ENCODE results near the gene NCBP2.

Gene NCBP2

DNA sequence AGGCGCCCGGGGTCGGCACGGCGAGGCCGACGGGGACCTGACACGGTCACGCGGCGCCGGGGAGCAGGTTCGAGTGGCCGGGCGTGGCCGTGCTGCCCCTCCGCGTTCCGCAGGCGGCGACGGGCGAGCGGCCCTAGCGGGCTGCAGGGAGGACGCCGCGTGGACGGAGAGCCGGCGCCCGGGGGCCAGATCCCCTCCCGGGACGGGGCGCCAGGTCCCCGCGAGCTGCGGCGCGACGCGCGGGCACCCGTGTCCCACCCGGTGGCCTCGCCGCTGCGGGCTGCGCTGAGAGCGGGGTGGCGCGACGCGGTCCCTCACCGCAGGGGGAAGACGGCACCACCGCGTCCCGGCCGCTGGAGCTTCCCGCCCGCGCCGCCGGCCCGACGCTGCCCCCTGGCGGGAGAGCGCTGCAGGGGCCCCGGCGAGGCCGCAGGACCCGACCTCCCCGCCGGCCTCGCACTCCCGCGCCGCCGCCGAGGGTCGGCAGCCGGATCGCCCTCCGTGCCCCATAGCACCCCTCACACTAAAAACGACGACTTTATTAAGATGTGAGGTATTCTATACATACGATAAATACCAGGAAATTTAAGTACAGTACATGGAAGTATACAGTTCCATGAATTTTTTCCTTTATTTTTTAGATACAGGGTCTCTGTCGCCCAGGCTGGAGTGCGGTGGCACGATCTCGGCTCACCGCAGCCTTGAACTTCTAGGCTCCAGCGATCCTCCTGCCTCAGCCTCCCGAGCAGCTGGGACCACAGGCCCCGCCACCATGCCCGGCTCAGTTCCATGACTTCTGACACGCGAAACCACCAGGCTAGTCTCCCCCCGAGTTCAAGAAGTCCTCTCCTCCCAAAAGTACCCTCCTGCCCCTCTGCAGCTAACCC lies 27.6 kb upstream of the NCBP2 start:
- in situ Hi-C loops (cut with HindIII; ENCODE audit: low pct_ligation_motif_present, low pct_unique_long_range_greater_than_20kb, low sequenced_read_pairs) = no loop called here
- DNase-seq = peak; percentile 62

DNA sequence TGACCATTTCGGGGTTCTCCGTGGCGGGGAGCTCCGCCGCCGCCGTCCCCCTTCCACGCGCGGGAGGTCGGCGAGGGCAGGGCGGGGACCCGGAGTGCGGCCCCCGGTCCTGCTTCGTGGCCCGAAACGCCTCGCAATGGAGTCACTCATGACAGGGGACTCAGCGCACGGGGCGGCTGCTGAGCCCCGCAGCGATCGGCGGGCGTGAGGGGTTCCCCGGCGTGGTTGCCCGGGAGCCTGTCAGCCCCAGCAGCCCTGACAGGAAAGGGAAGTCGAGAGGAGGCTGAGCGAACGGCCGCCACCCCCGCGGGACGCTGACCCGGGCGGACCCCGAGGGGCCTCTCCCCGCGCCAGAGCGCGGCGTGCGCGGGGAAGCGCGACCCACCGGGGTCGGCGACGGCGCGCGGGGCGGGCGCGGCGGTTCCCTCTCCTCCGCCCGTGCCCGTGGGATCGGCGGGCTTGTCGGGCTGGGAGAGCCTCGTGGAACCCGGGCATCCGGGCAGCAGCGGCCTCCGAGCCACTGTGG lies 26.9 kb upstream of the NCBP2 start:
- in situ Hi-C loops (cut with HindIII; ENCODE audit: low pct_ligation_motif_present, low pct_unique_long_range_greater_than_20kb, low sequenced_read_pairs) = no loop called here
- peak; percentile 32 for DNase-seq

DNA sequence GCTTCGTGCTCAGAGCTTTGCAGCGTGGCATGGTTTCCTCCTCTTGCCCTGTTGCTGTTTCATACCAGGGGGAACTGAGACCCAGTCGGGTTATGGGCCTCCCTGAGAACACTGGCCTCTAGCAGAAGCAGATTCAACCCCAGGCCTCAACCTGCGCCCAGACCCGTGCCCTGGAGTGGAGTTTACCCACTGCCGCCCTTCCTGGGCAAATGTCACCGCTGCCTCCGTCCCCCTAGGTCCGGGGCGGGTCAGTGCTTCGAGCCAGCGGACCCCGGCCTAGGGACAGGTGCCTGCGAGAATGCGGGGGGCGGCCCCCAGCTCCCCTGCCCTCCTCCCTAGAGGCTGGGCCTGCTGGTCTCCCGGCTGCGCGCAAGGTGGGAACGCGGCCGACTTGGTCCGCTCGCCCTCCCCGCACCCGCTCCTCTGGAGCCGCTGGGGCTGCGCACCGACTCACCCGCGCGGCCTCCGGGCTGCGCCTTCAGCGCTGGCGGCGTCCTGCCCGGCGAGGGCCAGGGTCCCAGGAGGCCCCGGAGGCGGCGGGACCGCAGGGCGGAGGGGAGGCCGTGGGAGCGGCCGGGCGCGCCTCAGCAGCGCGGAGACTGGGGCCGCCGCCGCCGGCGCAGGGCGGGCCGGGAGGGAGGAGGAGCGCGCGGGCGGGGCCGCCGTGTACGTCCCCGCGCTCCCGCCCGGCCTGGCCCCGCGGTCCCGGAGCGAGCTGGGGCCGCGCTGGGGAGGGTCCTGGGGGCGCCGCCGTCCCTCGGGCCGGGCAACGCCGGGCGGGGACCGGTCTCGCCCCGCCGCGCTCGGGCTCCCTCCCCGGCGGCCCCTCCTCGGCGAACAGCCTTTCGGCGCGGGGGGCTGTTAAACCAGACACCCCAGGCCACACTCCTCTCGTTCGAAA lies 26.2 kb upstream of the NCBP2 start, which contains the start of gene PIGZ:
TSS of gene PIGZ (minus strand) at position 601 of the 901 bp plus-strand sequence. CDS start 16,802 bp downstream, outside the sequence.
- in situ Hi-C loops (cut with HindIII; ENCODE audit: low pct_ligation_motif_present, low pct_unique_long_range_greater_than_20kb, low sequenced_read_pairs) = no loop called here
- peak; percentile 24 for DNase-seq

DNA sequence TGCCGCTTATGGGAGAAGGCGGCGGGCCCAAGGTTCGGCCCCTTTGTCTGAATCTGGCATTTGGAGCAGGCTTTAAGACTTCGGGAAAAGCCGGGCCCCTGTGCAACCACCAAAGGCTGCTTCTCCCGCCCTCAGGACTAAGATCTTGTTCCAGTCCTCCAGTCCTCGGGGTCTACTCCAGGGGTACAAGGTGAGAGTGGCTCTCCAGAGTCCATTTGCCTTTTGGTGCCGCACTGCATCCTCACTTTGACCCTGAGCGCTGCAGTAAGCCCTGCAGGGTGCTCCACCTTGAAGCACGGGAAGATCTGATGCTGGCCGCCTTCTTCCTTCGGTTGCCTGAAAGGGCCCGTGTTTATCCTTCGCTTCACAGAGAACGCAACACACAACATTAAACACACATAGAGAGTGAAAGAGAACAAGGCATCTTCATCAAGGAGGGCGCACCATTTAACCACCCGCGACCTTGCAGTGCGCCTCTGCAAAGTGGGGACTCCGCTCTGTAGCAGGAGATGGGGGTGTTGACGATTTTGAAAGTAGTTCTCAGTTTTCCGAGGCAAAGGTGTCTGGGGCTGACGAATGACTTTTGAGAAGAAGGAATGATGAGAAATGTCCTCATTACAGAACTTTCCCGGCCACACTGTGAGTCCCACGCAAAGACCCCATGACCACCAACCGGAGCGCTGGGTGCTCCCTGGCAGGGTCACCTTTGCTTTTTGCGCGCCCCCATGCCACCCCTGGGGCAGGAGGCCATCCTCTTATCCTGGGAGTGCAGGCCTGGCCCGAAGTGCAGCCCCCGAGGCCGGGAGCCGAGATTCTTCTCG lies 25.3 kb upstream of the NCBP2 start:
- no peak for DNase-seq
- in situ Hi-C loops (cut with HindIII; ENCODE audit: low pct_ligation_motif_present, low pct_unique_long_range_greater_than_20kb, low sequenced_read_pairs) = no loop called here

DNA sequence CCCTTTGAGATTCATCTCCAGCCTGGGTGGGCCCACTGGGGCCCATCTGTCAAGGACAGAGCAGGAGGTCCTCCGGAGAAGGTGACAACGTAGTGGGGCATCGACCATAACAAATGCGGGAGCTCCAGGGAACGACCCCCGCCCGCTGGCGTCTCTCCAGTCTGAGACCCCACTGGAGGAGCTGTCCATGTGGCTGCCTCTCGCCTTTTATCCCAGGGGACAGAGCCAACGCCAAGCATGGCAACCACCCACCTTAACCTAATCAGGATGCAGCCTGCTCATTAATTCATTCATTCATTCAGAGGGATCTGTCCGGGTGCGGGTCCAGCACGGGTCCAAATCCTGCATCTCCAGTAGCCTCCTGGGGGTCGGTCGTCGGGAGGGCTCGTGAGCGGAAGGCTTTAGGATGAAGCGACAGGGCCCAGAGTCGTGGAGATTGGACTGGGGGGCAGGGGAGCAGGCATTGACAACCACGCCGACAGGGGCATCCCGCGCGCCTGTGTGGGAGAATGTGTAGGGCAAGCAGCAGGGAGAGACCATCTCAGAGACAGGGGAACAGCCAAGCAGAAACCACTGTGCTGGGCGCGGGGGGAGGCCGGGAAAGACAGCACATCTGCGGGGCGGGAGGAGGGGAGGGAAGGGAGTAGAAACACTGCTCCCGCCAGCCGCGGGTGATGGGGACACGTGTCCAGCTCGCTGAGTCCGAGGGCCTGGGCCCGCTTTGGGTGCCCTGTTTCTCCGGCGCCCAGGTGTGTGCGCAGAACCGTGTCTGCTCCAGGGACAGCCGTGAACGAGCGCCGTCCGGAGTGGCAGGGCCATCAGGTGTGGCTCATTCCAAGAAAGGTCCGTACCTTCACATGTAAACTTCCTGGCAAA lies 24.4 kb upstream of the NCBP2 start:
- DNase-seq = no peak
- in situ Hi-C loops (cut with HindIII; ENCODE audit: low pct_ligation_motif_present, low pct_unique_long_range_greater_than_20kb, low sequenced_read_pairs) = no loop called here

DNA sequence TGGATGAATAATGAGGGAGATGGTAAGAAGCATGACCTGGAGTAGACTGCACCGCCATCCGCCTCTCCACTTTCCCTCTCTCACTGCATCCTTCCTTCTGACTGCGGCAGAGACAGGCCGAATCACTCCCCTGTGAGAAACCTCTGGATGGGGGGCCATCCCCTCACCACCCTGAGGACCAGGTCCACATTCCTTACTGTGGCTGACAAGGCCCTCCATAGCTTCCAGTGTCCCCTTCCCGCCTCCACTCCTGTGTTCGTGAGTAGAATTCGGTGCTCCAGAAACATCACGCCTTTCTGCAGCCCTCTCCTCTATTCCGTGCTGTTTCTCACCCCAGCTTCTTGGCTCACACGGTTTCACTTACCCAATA lies 23.5 kb upstream of the NCBP2 start:
- in situ Hi-C loops (cut with HindIII; ENCODE audit: low pct_ligation_motif_present, low pct_unique_long_range_greater_than_20kb, low sequenced_read_pairs) = no loop called here

DNA sequence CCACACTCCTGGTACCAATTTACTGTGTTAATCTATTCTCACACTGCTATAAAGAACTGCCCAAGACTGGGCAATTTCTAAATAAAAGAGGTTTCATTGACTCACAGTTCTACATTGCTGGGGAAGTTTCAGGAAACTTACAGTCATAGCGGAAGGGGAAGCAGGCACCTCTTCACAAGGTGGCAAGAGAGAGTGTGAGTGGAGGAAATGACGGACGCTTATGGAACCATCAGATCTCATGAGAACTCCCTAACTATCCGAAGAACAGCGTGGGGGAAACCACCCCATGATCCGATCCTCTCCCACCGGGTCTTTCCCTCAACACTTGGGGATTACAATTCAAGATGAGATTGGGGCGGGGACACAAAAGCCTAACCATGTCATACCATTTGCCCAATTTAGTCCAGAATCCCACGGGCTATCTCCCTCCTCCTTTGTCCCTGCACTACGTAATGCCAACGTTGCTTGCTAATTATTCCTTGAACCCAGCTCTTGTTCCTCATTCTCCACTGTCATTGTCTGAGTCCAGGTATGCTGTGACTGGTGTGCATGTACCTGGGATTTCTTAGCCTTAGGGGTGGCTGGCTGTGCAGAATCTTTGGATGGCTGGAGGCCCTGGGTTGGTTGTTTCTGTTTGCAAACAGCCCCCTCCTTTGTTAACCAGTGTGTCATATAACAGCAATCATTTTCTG lies 22.9 kb upstream of the NCBP2 start:
- in situ Hi-C loops (cut with HindIII; ENCODE audit: low pct_ligation_motif_present, low pct_unique_long_range_greater_than_20kb, low sequenced_read_pairs) = no loop called here
- no peak for DNase-seq

More for the DNA sequence above, 23.5 kb upstream of the NCBP2 start:
- DNase-seq = no peak

DNA sequence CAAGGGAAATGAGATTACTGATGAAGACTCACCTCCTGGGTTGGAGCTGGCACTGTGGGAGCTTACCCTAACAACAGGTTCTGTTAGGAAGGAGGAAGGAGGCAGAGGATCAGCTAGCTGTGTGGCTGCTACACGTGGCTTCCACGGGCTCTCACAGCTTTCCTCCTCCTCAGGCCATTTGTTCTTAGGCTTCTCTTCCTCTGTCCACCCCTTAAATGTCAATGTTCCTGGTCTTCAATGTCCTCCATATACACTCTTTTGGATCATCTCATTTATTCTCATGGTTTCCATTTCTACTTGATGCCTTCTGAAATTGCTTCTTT lies 21.3 kb upstream of the NCBP2 start:
- DNase-seq = no peak
- in situ Hi-C loops (cut with HindIII; ENCODE audit: low pct_ligation_motif_present, low pct_unique_long_range_greater_than_20kb, low sequenced_read_pairs) = no loop called here

DNA sequence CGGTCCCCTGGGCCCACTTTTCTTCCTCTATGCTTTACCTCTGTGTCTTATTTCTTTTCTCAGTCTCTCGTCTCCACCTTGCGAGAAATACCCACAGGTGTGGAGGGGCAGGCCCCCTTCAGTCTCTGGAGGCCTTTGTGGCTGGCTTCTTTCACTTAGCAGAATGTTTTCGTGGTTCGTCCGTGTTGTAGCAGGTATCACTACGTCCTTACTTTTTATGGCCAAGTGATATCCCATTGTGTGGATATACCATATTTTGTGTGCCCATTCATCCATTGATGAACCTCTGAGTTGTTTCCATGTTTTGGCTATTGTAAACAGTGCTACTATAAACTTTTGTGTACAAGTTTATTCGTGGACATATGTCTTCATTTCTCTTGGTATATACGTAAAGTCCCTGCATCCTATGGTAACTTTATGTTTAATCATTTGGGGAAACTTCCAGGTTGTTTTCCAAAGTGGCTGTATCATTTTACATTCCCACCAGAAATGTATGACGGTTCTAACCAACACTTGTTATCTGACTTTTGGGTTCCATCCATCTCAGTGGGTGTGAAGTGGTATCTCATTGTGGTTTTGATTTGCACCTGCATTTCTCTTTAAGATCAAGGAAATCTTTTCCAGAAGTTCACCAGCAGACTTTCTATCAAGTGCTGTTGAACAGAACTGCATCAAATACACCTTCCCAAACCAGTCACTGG lies 20.8 kb upstream of the NCBP2 start:
- no peak for DNase-seq
- in situ Hi-C loops (cut with HindIII; ENCODE audit: low pct_ligation_motif_present, low pct_unique_long_range_greater_than_20kb, low sequenced_read_pairs) = no loop called here

DNA sequence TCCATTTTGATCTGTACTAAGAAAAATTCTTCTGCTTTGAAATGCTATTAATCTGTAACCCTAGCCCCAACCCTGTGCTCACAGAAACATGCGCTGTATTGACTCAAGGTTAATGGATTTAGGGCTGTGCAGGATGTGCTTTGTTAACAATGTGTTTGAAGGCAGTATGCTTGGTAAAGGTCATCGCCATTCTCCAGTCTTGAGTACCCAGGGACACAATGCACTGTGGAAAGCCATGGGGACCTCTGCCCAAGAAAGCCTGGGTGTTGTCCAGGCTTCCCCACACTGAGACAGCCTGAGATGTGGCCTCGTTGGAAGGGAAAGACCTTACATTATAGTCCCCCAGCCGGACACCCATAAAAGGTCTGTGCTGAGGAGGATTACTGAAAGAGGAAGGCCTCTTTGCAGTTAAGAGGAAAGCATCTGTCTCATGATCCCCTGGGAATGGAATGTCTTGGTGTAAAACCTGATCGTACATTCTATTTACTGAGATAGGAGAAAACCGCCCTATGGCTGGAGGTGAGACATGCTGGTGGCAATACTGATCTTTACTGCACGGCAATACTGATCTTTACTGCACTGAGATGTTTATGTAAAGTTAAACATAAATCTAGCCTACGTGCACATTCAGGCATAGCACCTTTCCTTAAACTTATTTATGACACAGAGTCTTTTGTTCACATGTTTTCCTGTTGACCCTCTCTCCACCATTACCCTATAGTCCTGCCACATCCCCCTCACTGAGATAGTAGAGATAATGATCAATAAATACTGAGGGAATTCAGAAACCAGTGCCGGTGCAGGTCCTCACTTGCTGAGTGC lies 20.0 kb upstream of the NCBP2 start:
- no peak for DNase-seq
- in situ Hi-C loops (cut with HindIII; ENCODE audit: low pct_ligation_motif_present, low pct_unique_long_range_greater_than_20kb, low sequenced_read_pairs) = no loop called here

DNA sequence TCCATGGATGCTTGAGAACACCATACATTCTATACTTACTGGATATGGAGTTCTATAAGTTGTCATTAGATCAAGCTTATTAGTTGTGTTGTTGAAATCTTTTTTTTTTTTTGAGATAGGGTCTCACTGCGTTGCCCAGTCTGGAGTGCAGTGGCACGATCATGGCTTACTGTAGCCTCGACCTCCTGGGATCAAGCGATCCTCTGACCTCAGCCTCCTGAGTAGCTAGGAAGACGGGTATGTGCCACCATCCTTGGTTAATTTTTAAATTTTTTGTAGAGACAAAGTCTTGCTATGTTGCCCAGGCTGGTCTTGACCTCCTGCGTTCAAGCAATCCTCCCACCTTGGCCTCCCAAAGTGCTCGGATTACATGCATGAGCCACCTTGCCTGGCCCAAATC lies 12.5 kb upstream of the NCBP2 start:
- DNase-seq = no peak
- in situ Hi-C loops (cut with HindIII; ENCODE audit: low pct_ligation_motif_present, low pct_unique_long_range_greater_than_20kb, low sequenced_read_pairs) = no loop called here

DNA sequence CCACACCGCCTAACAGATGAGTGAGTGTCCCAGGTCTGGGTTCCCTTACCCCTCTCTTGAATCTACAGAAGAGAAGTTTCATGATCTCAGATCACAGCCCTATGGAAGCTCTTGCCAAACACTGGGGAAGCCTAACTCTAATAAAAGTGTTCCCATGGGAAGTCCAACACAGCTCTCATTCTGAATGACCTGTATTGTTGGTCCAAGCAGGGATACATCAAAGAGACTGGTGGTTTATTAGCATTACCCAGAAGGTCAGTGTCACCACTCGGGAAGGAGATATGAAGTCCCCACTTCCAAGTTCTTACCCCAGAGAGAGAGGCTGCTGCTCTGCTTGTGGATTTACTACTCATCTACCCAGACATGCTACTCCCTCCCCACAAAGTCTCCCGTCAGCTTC lies 9.0 kb upstream of the NCBP2 start:
- in situ Hi-C loops (cut with HindIII; ENCODE audit: low pct_ligation_motif_present, low pct_unique_long_range_greater_than_20kb, low sequenced_read_pairs) = no loop called here

DNA sequence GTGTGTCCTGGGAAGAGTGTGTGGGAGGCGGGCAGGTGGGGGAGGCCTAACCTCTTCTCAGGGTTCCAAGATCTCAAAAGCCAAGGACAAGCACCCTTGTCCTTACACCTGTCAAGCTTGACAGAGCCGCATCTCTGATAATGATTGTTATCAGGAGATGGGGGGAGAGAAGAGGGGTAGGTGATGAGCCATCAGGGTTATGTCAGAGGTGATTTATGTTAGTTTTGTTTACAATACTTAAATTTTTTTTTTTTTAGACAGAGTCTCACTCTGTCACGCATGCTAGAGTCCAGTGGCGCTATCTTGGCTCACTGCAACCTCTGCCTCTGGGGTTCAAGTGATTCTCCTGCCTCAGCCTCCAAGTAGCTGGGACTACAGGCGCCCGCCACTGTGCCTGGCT lies 7.4 kb upstream of the NCBP2 start:
- no peak for DNase-seq
- in situ Hi-C loops (cut with HindIII; ENCODE audit: low pct_ligation_motif_present, low pct_unique_long_range_greater_than_20kb, low sequenced_read_pairs) = no loop called here

More for the DNA sequence above, 9.0 kb upstream of the NCBP2 start:
- no peak for DNase-seq

DNA sequence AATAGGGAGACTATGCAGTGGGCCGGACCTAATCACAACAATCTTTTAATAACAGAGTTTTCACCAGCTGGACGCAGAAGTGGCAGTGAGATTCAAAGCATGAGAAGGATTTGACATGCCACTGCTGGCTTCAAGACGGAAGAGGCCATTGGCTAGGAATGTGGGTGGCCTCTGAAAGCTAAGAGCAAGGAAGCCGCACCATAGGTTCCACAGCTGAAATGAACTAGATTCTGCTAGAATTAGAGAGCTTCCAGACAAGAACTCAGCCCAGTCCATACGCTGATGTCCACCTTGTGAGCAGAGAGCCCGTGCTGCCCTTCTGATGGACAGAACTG lies 6.9 kb upstream of the NCBP2 start:
- no peak for DNase-seq
- in situ Hi-C loops (cut with HindIII; ENCODE audit: low pct_ligation_motif_present, low pct_unique_long_range_greater_than_20kb, low sequenced_read_pairs) = no loop called here

DNA sequence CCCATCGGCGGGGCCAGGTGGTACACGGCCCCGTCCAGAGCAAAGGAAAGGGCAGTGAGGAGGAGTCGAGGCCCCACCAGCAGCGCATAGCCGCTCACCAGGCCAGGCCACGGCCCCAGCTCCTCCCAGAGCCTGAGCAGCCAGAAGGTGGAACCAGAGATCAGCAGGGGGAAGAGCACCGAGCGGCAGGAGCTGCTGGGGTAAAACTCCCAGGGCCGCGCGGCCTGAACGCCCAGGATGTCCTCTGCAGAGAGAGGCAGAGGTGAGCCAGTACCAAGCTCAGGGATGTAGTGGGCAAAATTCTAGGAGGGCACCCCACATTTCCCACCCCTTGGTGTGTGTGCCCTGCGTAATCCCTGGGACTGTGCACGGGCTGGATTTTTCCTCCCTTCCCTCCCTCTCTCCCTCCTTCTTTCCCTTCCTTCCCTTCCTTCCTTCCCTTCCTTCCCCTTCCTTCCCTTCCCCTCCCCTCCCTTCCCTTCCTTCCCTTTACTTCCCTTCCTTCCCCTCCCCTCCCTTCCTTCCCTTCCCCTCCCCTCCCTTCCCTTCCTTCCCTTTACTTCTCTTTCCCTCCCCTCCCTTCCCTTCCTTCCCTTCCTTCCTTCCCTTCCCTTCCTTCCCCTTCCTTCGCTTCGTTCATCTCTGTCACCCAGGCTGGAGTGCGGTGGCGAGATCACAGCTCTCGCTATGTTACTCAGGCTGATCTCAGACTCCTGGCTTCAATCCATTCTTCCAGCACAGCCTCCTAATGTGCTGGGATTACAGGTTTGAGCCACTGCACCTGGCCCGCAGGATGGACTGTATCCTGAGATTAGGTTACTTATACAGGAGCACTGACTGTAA lies 6.3 kb upstream of the NCBP2 start:
- no peak for DNase-seq
- in situ Hi-C loops (cut with HindIII; ENCODE audit: low pct_ligation_motif_present, low pct_unique_long_range_greater_than_20kb, low sequenced_read_pairs) = no loop called here
